GM12801 (cell line): ENCODE data around the gene NR6A1.

Experiments
- CTCF ChIP-seq: IDR thresholded peaks from one replicate; pipeline ENCODE4 v1.5.1; 2011; ENCODE audit warnings: control low read depth; ENCODE audit not compliant: insufficient read length; ENCODE audit errors: extremely low read depth

Gene NR6A1

GRCh38 chr9:124688238-124688904, 82.7 kb downstream of the NR6A1 start:
- TF ChIP-seq CTCF = no peak

- no peak for TF ChIP-seq CTCF
Measured at GRCh38 chr9:124686918-124687317, 84.2 kb downstream of the NR6A1 start.

GRCh38 chr9:124685217-124685616, 85.9 kb downstream of the NR6A1 start:
- TF ChIP-seq CTCF = no peak

GRCh38 chr9:124684169-124684568, 86.9 kb downstream of the NR6A1 start:
- no peak for TF ChIP-seq CTCF

- no peak for TF ChIP-seq CTCF
Measured at GRCh38 chr9:124683043-124683442, 88.1 kb downstream of the NR6A1 start.

- TF ChIP-seq CTCF = no peak
Measured at GRCh38 chr9:124680714-124681390, 90.3 kb downstream of the NR6A1 start.

GRCh38 chr9:124680049-124680448, 91.1 kb downstream of the NR6A1 start:
- TF ChIP-seq CTCF = no peak
